Hindlimb muscle (tissue), 1 donor: ENCODE measurements around the gene SMAP2. TPM values are rescaled to one million over a fixed set of nuclear protein-coding genes. Genes with fewer than 3 reads are reported as not detected.
"Not testable (repeated sequence)": the region's sequence is repeated elsewhere in the genome, so short reads cannot be mapped to it uniquely, and the experiment has no call there.

Source experiments
- DNase-seq: peaks from one replicate; pipeline ENCODE4 v3.0.0-alpha.2; 2013
- polyA plus RNA-seq: library from polyadenylated mRNA; unstranded; fragments of 120-200 nt; gene quantifications from one replicate; pipeline ENCODE4 v1.2.1, GENCODE V29; 2013; ENCODE audit not compliant: insufficient read length

Gene SMAP2
- 16.3 TPM for polyA plus RNA-seq

- peak; percentile 93 for DNase-seq
Measured at GRCh38 chr1:40373323-40374283, at the start of gene SMAP2. Gene SMAP2 (plus strand): TSS chr1:40373727. CDS start chr1:40374121, 394 bp downstream.

GRCh38 chr1:40331403-40331802 lies 42.1 kb upstream of the SMAP2 start:
- DNase-seq = not testable (repeated sequence)

- DNase-seq = no peak
Measured at GRCh38 chr1:40332695-40333094, 40.8 kb upstream of the SMAP2 start.

- DNase-seq = no peak
Measured at GRCh38 chr1:40337443-40337842, 36.1 kb upstream of the SMAP2 start.

- peak; percentile 59 for DNase-seq
Measured at GRCh38 chr1:40338745-40339419, 34.6 kb upstream of the SMAP2 start.

GRCh38 chr1:40339420-40340323 lies 33.9 kb upstream of the SMAP2 start:
- DNase-seq = no peak

- no peak for DNase-seq
Measured at GRCh38 chr1:40341491-40342380, 31.8 kb upstream of the SMAP2 start.

- not testable (repeated sequence) for DNase-seq
Measured at GRCh38 chr1:40342381-40342717, 31.2 kb upstream of the SMAP2 start.

GRCh38 chr1:40344597-40344996 lies 28.9 kb upstream of the SMAP2 start:
- DNase-seq = peak; percentile 15

GRCh38 chr1:40350391-40350790 lies 23.1 kb upstream of the SMAP2 start:
- no peak for DNase-seq

- no peak for DNase-seq
Measured at GRCh38 chr1:40351124-40351523, 22.4 kb upstream of the SMAP2 start.

GRCh38 chr1:40352126-40352525 lies 21.4 kb upstream of the SMAP2 start:
- DNase-seq = no peak

- DNase-seq = no peak
Measured at GRCh38 chr1:40353082-40353481, 20.4 kb upstream of the SMAP2 start.

GRCh38 chr1:40357625-40358024 lies 15.9 kb upstream of the SMAP2 start:
- DNase-seq = no peak

- DNase-seq = no peak
Measured at GRCh38 chr1:40360631-40361030, 12.9 kb upstream of the SMAP2 start.

- no peak for DNase-seq
Measured at GRCh38 chr1:40361201-40361600, 12.3 kb upstream of the SMAP2 start.

- no peak for DNase-seq
Measured at GRCh38 chr1:40361637-40362036, 11.9 kb upstream of the SMAP2 start.

- no peak for DNase-seq
Measured at GRCh38 chr1:40362199-40362598, 11.3 kb upstream of the SMAP2 start.

GRCh38 chr1:40362699-40363098 lies 10.8 kb upstream of the SMAP2 start:
- DNase-seq = no peak

GRCh38 chr1:40363721-40364120 lies 9.8 kb upstream of the SMAP2 start:
- DNase-seq = no peak

- DNase-seq = no peak
Measured at GRCh38 chr1:40371707-40372258, 1.7 kb upstream of the SMAP2 start.
